Activated CD4-positive, alpha-beta T cell treated with anti-CD3 and anti-CD28 coated beads, Interleukin-2, amount 50 U/mL, for 4 hours (primary cell): ENCODE results near the gene SSNA1.
"Not testable (repeated sequence)": the region's sequence is repeated elsewhere in the genome, so short reads cannot be mapped to it uniquely, and the experiment has no call there.

Experiments
- DNase-seq, 2 experiments: peaks; one replicate each; pipeline ENCODE4 v3.0.0-alpha.2; 2020

SSNA1 gene

DNA sequence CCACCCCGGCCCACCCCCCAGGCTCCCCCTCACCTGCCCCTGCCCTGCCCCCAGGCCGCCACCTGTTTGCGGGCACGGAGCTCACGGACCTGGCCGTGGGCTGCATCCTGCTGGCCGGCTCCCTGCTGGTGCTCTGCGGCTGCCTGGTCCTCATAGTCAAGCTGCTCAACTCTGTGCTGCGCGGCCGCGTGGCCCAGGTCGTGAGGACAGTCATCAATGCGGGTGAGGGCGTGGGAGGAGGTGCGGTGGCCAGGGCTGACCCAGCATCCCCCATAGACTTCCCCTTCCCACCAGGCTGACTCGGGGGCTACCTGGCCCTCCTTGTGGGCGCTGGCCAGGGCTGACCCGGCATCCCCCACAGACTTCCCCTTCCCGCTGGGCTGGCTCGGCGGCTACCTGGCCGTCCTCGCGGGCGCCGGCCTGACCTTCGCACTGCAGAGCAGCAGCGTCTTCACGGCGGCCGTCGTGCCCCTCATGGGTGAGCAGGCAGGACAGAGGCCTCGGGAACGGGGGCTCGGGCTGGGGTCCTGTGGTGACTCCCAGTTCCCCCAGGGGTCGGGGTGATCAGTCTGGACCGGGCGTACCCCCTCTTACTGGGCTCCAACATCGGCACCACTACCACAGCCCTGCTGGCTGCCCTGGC is 45.7 kb downstream of the SSNA1 start:
- no peak for DNase-seq

DNA sequence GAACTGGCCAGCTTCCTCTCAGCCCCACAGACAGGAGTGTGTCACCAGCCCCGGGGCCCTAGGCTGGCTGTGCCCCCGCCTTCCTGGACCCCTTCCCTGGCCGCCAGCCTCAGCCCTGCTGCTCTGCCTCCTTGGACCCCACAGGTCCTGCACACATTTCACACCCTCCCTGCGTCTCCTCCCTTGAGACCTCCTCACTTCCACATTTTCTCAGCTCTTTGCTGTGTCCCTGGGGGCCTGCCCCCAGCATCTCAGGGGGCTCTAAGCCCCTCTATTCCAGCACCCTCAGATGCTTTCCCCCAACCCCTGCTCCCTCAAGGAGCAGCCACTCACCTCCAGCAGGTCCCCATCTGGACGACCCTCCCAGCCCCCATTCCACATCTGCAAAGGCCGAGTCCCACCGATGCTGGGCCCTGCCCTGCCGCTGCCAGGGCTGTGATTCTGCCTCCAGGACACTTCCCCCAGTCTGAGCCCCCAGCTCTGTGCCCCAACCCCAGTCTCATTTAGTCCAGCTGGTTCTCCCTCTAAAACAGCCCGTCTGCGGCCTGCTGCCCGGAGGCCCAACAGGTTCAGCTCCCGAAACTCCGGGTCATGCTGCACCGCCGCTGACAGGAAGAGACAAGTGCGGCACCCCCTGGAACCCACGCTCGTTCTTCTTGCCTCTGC is 46.4 kb downstream of the SSNA1 start:
- DNase-seq: no peak

DNA sequence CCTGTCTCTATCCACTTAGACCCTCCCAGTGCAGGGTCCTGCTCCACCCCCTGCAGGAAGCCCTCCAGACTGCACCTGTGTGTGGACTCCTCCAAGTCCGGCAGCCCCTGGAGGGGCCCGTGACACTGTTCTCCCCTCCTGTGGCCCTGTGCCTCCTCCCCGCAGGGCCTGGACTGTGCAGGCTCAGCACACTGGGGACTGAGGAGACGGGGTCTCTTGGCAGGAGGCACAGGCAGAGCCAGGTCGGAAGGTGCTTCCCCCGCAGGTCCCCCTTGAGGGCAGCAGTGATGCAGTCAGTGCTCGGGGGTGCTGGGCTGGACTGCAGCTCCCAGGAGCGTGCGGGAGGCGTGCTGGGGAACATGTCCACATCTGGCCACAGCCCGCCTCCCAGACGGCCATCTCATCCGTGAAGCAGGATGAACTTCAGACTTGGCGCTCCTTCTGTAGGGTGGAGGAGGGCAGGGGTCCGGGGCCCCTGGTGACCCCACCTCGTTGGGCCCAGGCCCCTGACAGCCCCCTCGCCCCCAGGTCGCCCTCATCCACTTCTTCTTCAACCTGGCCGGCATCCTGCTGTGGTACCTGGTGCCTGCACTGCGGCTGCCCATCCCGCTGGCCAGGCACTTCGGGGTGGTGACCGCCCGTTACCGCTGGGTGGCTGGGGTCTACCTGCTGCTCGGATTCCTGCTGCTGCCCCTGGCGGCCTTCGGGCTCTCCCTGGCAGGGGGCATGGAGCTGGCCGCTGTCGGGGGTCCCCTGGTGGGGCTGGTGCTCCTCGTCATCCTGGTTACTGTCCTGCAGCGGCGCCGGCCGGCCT is 47.2 kb downstream of the SSNA1 start:
- no peak for DNase-seq

DNA sequence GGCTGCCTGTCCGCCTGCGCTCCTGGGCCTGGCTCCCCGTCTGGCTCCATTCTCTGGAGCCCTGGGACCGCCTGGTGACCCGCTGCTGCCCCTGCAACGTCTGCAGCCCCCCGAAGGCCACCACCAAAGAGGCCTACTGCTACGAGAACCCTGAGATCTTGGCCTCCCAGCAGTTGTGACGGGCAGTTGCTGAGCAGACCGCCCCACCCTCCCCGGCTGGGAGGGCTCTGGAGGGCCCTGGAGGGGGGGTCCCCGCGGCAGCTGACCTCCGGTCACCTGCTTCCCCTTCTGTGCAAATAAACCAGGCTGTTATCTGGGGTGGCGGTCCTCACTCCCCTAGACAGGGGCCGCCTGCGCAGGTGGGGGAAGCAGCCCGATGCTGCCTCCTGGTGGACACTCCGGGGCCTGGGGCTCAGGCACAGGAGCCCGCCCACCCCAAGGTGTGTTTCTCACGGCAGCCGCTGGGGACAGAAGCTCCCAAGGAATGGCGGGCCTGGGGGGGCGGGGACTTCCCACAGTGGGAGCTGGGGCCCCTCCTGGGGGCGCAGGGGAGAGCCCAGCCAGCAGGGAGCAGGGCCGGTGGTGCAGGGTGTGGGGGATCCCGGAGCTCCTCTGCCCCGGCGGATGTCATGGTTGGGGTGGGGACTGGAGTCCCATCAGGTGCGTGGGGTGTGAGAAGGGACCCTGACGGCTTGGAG is 47.9 kb downstream of the SSNA1 start:
- DNase-seq: peak; percentile 89 to 91

DNA sequence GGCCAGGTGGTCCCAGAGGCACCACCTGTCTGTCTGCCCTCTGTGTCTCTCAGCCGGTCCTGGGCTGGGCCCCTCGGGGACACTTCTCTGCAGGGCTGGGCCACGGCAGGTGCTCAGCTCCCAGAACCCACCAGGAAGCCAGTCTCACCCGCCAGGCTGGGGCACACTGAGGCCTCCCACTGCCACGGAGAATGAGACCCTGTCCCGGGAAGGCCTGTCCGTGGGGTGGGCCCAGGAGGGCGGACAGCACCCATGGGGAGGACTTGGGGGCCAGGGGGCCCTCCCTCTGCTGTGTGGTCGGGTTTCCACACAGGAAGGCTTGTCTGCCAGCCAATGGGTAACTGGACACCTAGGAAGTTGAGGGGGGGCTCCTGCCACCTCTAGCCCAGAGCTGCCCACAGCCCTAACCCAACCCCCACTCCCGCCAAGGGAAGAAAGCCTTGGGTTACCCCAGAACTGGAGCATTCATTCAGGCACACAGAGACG is 48.5 kb downstream of the SSNA1 start:
- DNase-seq: no peak

DNA sequence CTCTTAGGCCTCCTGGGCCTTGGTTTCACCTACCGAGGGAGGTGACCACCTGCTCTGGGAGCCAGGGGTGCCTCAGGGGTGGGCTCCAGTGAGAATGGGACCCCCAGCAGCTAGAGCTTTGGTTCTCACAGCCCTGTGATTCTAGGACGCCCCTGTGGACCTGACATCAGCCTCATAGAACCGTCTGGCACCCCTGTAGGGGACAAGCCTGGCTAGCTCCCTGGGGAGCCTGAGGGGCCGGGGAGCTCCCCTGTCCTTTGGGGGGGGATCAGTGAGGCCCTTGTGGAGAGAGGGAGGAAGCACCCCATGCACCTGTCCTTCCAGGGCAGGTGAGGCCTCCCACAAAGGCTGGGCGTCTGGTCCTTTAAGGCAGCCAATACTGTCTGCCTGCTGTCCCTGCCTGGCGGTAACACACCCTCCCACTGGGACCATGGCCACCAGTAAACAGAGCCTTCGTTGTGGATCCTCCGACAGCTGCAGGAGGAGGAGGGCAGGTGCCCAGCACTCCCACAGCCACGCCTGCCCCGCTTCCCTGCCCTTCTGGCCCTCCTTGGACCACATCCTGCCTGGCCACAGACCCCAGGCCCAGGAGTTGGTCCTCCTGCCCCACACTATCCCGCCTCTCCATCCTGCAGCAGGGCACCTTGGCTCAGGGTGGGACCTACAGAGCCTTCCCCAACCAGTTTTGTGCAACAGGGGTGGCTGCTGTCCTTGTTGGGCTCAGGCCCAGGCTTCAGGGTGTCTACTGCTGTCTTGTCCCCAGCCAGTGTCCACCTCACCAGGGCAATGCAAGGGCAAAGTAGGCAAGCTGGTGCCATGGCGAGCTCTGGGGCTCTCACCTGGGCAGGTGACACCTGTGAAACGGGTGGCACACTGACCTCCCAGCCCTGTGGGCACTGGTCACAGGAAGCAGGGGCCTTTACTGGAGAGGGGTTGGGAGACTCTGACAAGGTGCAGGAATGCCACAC is 49.6 kb downstream of the SSNA1 start:
- no peak for DNase-seq

DNA sequence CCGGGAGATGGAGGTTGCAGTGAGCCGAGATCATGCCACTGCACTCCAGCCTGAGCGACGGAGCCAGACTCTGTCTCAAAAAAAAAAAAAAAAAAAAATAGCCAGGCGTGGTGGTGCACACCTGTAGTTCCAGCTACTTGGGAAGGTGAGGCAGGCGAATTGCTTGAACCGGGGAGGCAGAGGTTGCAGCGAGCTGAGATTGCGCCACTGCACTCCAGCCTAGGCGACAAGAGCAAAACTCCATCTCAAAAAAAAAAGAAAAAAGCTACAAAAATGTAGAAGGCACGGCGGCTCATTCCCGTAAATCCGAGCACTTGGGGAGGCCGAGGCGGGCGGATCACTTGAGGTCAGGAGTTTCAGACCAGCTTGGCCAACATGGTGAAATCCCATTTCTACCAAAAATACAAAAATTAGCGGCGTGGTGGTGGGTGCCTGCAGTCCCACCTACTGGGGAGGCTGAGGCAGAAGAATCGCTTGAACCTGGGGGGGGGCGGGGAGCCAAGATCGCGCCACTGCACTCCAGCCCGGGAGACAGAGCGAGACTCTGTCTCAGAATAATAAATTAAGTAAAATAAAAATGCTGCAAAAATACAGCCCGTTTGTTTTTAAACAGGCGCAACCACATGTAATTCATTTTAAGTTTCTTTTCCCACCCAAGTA is 51.2 kb downstream of the SSNA1 start:
- not testable (repeated sequence) for DNase-seq
